ENCODE data around the gene NPFF.

DNA sequence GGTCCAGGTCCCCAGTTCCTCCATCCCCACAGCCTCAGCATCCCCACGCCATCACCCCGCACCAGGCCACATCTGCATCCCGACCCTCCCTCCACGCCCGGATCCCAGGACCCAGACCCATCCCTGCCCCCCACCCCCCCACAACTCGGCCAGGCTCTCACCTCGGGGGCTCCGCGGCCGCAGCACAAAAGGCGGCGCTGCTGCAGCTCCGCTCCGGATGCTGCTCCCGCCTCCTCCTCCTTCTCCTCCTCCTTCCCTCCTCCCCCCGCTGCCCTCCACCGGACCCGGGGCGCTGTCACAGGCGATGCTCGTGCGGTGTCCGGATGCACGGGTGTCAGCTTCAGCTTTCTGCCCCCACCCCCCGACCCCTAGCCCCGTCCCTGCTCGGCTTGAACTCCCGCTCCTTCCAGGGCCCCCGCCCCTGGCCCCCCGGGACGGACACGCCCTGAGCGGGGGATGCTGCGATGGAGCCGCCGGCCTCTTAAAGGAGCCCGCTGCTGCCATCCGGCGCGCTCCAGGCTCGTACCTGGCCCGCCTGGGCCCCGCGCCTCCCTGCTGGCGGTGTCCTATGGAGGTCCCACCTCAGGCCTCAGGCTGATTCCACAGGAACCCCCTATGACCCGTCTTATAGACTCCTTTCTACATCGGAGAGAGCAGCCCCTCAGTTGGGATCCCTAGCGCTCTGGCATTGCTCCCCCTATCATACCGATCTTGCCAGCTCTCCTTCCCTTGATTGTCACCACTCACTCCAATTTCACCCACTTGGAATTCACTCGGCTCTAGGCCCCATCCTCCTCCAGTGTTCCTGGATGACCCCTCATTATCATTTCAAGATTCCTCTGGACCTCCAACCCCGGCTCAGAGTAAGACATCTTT, 7.8 kb downstream of the NPFF start, which contains the start of gene MAP3K12:
- TF ChIP-seq, protein P1, sequence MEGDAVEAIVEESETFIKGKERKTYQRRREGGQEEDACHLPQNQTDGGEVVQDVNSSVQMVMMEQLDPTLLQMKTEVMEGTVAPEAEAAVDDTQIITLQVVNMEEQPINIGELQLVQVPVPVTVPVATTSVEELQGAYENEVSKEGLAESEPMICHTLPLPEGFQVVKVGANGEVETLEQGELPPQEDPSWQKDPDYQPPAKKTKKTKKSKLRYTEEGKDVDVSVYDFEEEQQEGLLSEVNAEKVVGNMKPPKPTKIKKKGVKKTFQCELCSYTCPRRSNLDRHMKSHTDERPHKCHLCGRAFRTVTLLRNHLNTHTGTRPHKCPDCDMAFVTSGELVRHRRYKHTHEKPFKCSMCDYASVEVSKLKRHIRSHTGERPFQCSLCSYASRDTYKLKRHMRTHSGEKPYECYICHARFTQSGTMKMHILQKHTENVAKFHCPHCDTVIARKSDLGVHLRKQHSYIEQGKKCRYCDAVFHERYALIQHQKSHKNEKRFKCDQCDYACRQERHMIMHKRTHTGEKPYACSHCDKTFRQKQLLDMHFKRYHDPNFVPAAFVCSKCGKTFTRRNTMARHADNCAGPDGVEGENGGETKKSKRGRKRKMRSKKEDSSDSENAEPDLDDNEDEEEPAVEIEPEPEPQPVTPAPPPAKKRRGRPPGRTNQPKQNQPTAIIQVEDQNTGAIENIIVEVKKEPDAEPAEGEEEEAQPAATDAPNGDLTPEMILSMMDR (IDR thresholded peaks at IDR 0.05), result no peak
- peak; percentile 34 to 79 (median 58) for TF ChIP-seq POLR2AphosphoS5 (IDR thresholded peaks at IDR 0.05)
- TF ChIP-seq POLR2A (IDR thresholded peaks at IDR 0.05), result no peak

Data from sigmoid colon (tissue), 4 donors.